ENCODE results near the gene LNX2.

Gene LNX2

GRCh38 chr13:27556109-27556508, 64.2 kb downstream of the LNX2 start:
- H3K4me3 Mint-ChIP-seq: no peak overlapping the region
- H3K36me3 Mint-ChIP-seq (ENCODE audit: low read depth): peaks cover 27% of the 10 kb centered on the region
- H3K27ac Mint-ChIP-seq: no peak overlapping the region
- no peak for DNase-seq
- no peak for TF ChIP-seq CTCF (IDR thresholded peaks at IDR 0.05)
- no peaks in the 10 kb centered on the region for H3K4me1 Mint-ChIP-seq
- no peaks in the 10 kb centered on the region for H3K27me3 Mint-ChIP-seq (ENCODE audit: low read depth, poor library complexity)
- peaks cover 9% of the 10 kb centered on the region for H3K9me3 Mint-ChIP-seq

- no peak for TF ChIP-seq CTCF (IDR thresholded peaks at IDR 0.05)
- H3K9me3 Mint-ChIP-seq: peaks cover 9% of the 10 kb centered on the region
- H3K36me3 Mint-ChIP-seq (ENCODE audit: low read depth): peaks cover 43% of the 10 kb centered on the region
- no peaks in the 10 kb centered on the region for H3K27me3 Mint-ChIP-seq (ENCODE audit: low read depth, poor library complexity)
- DNase-seq: no peak
- no peak overlapping the region for H3K4me3 Mint-ChIP-seq
- H3K27ac Mint-ChIP-seq: no peak overlapping the region
- no peaks in the 10 kb centered on the region for H3K4me1 Mint-ChIP-seq
Observed at GRCh38 chr13:27551562-27551961, 68.8 kb downstream of the LNX2 start.

GRCh38 chr13:27549406-27549981, 70.8 kb downstream of the LNX2 start:
- H3K27ac Mint-ChIP-seq: no peak overlapping the region
- H3K4me1 Mint-ChIP-seq: no peaks in the 10 kb centered on the region
- TF ChIP-seq CTCF (IDR thresholded peaks at IDR 0.05): no peak
- DNase-seq: no peak
- no peaks in the 10 kb centered on the region for H3K27me3 Mint-ChIP-seq (ENCODE audit: low read depth, poor library complexity)
- H3K9me3 Mint-ChIP-seq: no peaks in the 10 kb centered on the region
- H3K36me3 Mint-ChIP-seq (ENCODE audit: low read depth): peaks cover 31% of the 10 kb centered on the region
- no peak overlapping the region for H3K4me3 Mint-ChIP-seq

- H3K36me3 Mint-ChIP-seq (ENCODE audit: low read depth): peaks cover 12% of the 10 kb centered on the region
- TF ChIP-seq CTCF (IDR thresholded peaks at IDR 0.05): no peak
- no peaks in the 10 kb centered on the region for H3K9me3 Mint-ChIP-seq
- H3K27ac Mint-ChIP-seq: no peak overlapping the region
- no peak for DNase-seq
- H3K4me1 Mint-ChIP-seq: peaks cover 16% of the 10 kb centered on the region
- H3K4me3 Mint-ChIP-seq: no peak overlapping the region
- peaks cover 9% of the 10 kb centered on the region for H3K27me3 Mint-ChIP-seq (ENCODE audit: low read depth, poor library complexity)
Observed at GRCh38 chr13:27542220-27542619, 78.1 kb downstream of the LNX2 start.

- Mint-ChIP-seq H3K36me3 (ENCODE audit: low read depth) (peaks cover 12% of the 10 kb centered on the region), H3K9me3 (no peaks in the 10 kb centered on the region), H3K4me1 (peaks cover 16% of the 10 kb centered on the region), H3K27ac (no peak overlapping the region), H3K4me3 (no peak overlapping the region), H3K27me3 (ENCODE audit: low read depth, poor library complexity) (peaks cover 13% of the 10 kb centered on the region)
- no peak for DNase-seq
- TF ChIP-seq CTCF (IDR thresholded peaks at IDR 0.05): no peak
Observed at GRCh38 chr13:27541386-27541785, 78.9 kb downstream of the LNX2 start.

GRCh38 chr13:27536361-27537101, 83.8 kb downstream of the LNX2 start:
- peaks cover 32% of the 10 kb centered on the region for H3K4me1 Mint-ChIP-seq
- no peak for DNase-seq
- no peaks in the 10 kb centered on the region for H3K36me3 Mint-ChIP-seq (ENCODE audit: low read depth)
- no peaks in the 10 kb centered on the region for H3K9me3 Mint-ChIP-seq
- peak overlapping the region; percentile 14 for H3K27ac Mint-ChIP-seq
- H3K4me3 Mint-ChIP-seq: no peak overlapping the region
- TF ChIP-seq CTCF (IDR thresholded peaks at IDR 0.05): no peak
- peaks cover 6% of the 10 kb centered on the region for H3K27me3 Mint-ChIP-seq (ENCODE audit: low read depth, poor library complexity)
